Astrocyte (in vitro differentiated cells and primary cell): ENCODE data around the gene DAGLA. TPM values are rescaled to one million over a fixed set of nuclear protein-coding genes. Genes with fewer than 3 reads are reported as not detected.

Experiments used
- DNase-seq: peaks from one replicate; pipeline ENCODE4 v3.0.0-alpha.2; 2010; ENCODE audit warnings: low read depth
- FAIRE-seq: peaks from 2 replicates; lab custom pipeline; 2011; peaks lifted over from hg19 to GRCh38; lab: Jason Lieb, UNC
- H2AFZ ChIP-seq: 2 replicates; pipeline ENCODE4 v1.6.0; 2012; ENCODE audit warnings: low read depth, low read length, inconsistent platforms
- H3K27ac ChIP-seq: 2 replicates; pipeline ENCODE4 v1.5.1; 2011; ENCODE audit warnings: low read depth, low read length, inconsistent platforms
- H3K27me3 ChIP-seq: 2 replicates; pipeline ENCODE4 v1.6.0; 2011; ENCODE audit warnings: low read length, inconsistent platforms; ENCODE audit not compliant: insufficient read depth
- H3K36me3 ChIP-seq: 2 replicates; pipeline ENCODE4 v1.5.1; 2011; ENCODE audit warnings: low read length, inconsistent platforms; ENCODE audit not compliant: insufficient read depth
- H3K4me1 ChIP-seq: 2 replicates; pipeline ENCODE4 v1.5.1; 2011; ENCODE audit warnings: low read length, inconsistent platforms; ENCODE audit not compliant: insufficient read depth
- H3K4me2 ChIP-seq: 2 replicates; pipeline ENCODE4 v1.6.0; 2012; ENCODE audit warnings: low read length, inconsistent platforms
- H3K4me3 ChIP-seq: 2 replicates; pipeline ENCODE4 v1.5.1; 2011; ENCODE audit warnings: low read depth, mild to moderate bottlenecking, low read length, inconsistent platforms; ENCODE audit not compliant: insufficient read depth
- H3K79me2 ChIP-seq: 2 replicates; pipeline ENCODE4 v1.6.0; 2012; ENCODE audit warnings: mild to moderate bottlenecking, low read length, inconsistent platforms; ENCODE audit not compliant: insufficient read depth
- H3K9ac ChIP-seq: 2 replicates; pipeline ENCODE4 v1.6.0; 2012; ENCODE audit warnings: mild to moderate bottlenecking, low read length, inconsistent platforms
- H3K9me3 ChIP-seq: 2 replicates; pipeline ENCODE4 v1.5.1; 2012; ENCODE audit warnings: low read depth, mild to moderate bottlenecking, low read length, inconsistent platforms; ENCODE audit not compliant: insufficient read depth
- H4K20me1 ChIP-seq: 2 replicates; pipeline ENCODE4 v1.6.0; 2012; ENCODE audit warnings: low read length, inconsistent platforms; ENCODE audit not compliant: insufficient read depth
- H3K27ac Mint-ChIP-seq: one replicate; pipeline ENCODE4 v1.8.0; 2021; ENCODE audit warnings: mild to moderate bottlenecking, mixed read lengths; ENCODE audit not compliant: unreplicated experiment
- H3K27me3 Mint-ChIP-seq: one replicate; pipeline ENCODE4 v1.8.0; 2021; ENCODE audit warnings: low read depth, mixed read lengths; ENCODE audit not compliant: unreplicated experiment
- H3K36me3 Mint-ChIP-seq: one replicate; pipeline ENCODE4 v1.8.0; 2021; ENCODE audit warnings: low read depth, mixed read lengths; ENCODE audit not compliant: unreplicated experiment
- H3K4me1 Mint-ChIP-seq: one replicate; pipeline ENCODE4 v1.8.0; 2021; ENCODE audit warnings: low read depth, mixed read lengths; ENCODE audit not compliant: unreplicated experiment
- H3K4me3 Mint-ChIP-seq: one replicate; pipeline ENCODE4 v1.8.0; 2021; ENCODE audit warnings: mild to moderate bottlenecking, moderate library complexity, mixed read lengths; ENCODE audit not compliant: unreplicated experiment
- H3K9me3 Mint-ChIP-seq: one replicate; pipeline ENCODE4 v1.8.0; 2021; ENCODE audit warnings: mild to moderate bottlenecking, mixed read lengths; ENCODE audit not compliant: unreplicated experiment
- CTCF ChIP-seq: IDR thresholded peaks from 2 replicates; pipeline ENCODE4 v1.5.1; 2011; ENCODE audit warnings: low read depth, mild to moderate bottlenecking, inconsistent platforms, low read length, moderate library complexity; ENCODE audit not compliant: insufficient read depth
- EZH2 ChIP-seq: IDR thresholded peaks from 2 replicates; pipeline ENCODE4 v1.6.1; 2012; ENCODE audit warnings: mild to moderate bottlenecking, low read length, inconsistent platforms; ENCODE audit not compliant: insufficient read depth
- total RNA-seq: library from RNA; stranded (reverse); gene quantifications from 2 replicates; pipeline ENCODE4 v1.2.1, GENCODE V29; 2021

Gene DAGLA
- total RNA-seq, 1 donor from 2014 or later, result 5.5 TPM

DNA sequence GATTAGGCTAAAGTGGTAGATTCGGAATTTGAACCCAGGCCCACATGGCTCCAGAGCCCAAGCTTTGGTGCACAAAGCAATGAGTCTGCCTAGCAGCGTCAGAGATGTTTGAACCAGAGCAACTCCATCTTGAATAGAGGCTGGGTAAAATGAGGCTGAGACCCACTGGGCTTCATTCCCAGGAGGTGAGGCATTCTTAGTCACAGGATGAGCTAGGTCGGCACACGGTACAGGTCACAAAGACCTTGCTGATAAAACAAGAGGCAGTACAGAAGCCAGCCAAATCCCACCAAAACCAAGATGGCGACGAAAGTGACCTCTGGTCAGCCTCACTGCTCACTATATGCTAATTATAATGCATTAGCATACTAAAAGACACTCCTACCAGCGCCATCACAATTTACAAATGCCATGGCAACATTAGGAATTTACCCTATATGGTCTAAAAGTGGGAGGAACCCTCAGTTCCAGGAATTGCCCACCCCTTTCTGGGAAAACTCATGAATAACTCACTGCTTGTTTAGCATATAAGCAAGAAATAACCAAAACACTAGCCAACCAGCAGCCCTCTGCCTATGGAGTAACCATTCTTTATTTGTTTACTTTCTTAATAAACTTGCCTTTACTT lies 40.3 kb upstream of the DAGLA start:
- TF ChIP-seq CTCF, result no peak
- Mint-ChIP-seq H3K36me3 (no peaks in the 10 kb centered on the region), H3K27me3 (peaks cover 49% of the 10 kb centered on the region), H3K27ac (no peak overlapping the region), H3K9me3 (no peaks in the 10 kb centered on the region), H3K4me1 (no peaks in the 10 kb centered on the region), H3K4me3 (no peak overlapping the region)
- Histone ChIP-seq H3K79me2 (no peaks in the 10 kb centered on the region), H3K27me3 (peaks cover 3% of the 10 kb centered on the region), H3K4me2 (no peak overlapping the region), H3K9ac (no peak overlapping the region), H3K4me3 (no peak overlapping the region), H3K36me3 (no peaks in the 10 kb centered on the region), H4K20me1 (no peaks in the 10 kb centered on the region), H3K27ac (no peak overlapping the region), H3K4me1 (peaks cover 2% of the 10 kb centered on the region), H2AFZ (no peak overlapping the region), H3K9me3 (no peaks in the 10 kb centered on the region)
- DNase-seq (peak; percentile 11), FAIRE-seq (no peak)

- H3K4me1 ChIP-seq, result peaks cover 2% of the 10 kb centered on the region
- DNase-seq, result no peak
- Mint-ChIP-seq H3K9me3 (no peaks in the 10 kb centered on the region), H3K36me3 (no peaks in the 10 kb centered on the region), H3K27ac (no peak overlapping the region), H3K4me1 (no peaks in the 10 kb centered on the region), H3K27me3 (peaks cover 38% of the 10 kb centered on the region), H3K4me3 (no peak overlapping the region)
- no peaks in the 10 kb centered on the region for H4K20me1 ChIP-seq
- H3K27me3 ChIP-seq, result no peaks in the 10 kb centered on the region
- no peaks in the 10 kb centered on the region for H3K9me3 ChIP-seq
- H3K4me2 ChIP-seq, result no peak overlapping the region
- TF ChIP-seq CTCF (no peak), EZH2 (no peak)
- no peak overlapping the region for H3K4me3 ChIP-seq
- no peak overlapping the region for H2AFZ ChIP-seq
- FAIRE-seq, result no peak
- H3K36me3 ChIP-seq, result no peaks in the 10 kb centered on the region
- H3K27ac ChIP-seq, result no peak overlapping the region
- no peak overlapping the region for H3K9ac ChIP-seq
- H3K79me2 ChIP-seq, result no peaks in the 10 kb centered on the region
Observed at GRCh38 chr11:61642162-61642561, 38.0 kb upstream of the DAGLA start.

GRCh38 chr11:61645179-61645868 lies 34.9 kb upstream of the DAGLA start:
- TF ChIP-seq CTCF, result no peak
- no peak for TF ChIP-seq EZH2
- no peak overlapping the region for H3K27ac ChIP-seq
- H2AFZ ChIP-seq, result no peak overlapping the region
- Mint-ChIP-seq H3K9me3 (no peaks in the 10 kb centered on the region), H3K27ac (no peak overlapping the region), H3K27me3 (peaks cover 32% of the 10 kb centered on the region), H3K4me3 (no peak overlapping the region), H3K36me3 (no peaks in the 10 kb centered on the region), H3K4me1 (no peaks in the 10 kb centered on the region)
- H4K20me1 ChIP-seq, result no peaks in the 10 kb centered on the region
- H3K4me3 ChIP-seq, result no peak overlapping the region
- H3K4me1 ChIP-seq, result no peaks in the 10 kb centered on the region
- FAIRE-seq, result no peak
- DNase-seq, result no peak
- H3K9me3 ChIP-seq, result no peaks in the 10 kb centered on the region
- no peak overlapping the region for H3K9ac ChIP-seq
- no peak overlapping the region for H3K4me2 ChIP-seq
- no peaks in the 10 kb centered on the region for H3K27me3 ChIP-seq
- no peaks in the 10 kb centered on the region for H3K36me3 ChIP-seq
- no peaks in the 10 kb centered on the region for H3K79me2 ChIP-seq
